Stimulated activated memory B cell treated with anti-CD40 and anti-IgM and Interleukin-4, amounts not matched to agents 10 μg/mL and 1 μg/mL and 100 μg/mL, for 72 hours (primary cell): ENCODE measurements around the gene SYT2.
A peak's percentile ranks its signal among the peaks of the same experiment; 100 is the strongest.
"Not testable (repeated sequence)": the region's sequence is repeated elsewhere in the genome, so short reads cannot be mapped to it uniquely, and the experiment has no call there.

Experiments
- ATAC-seq: fragments of 150-1000 bp; cut with Tn5 transposase; 2 replicates; pipeline ENCODE4 v1.10.0; 2021
- H3K27ac Mint-ChIP-seq: one replicate; pipeline ENCODE4 v1.8.0; 2022; ENCODE audit warnings: mild to moderate bottlenecking, mixed read lengths
- H3K27me3 Mint-ChIP-seq: one replicate; pipeline ENCODE4 v1.8.0; 2022; ENCODE audit warnings: mixed read lengths
- H3K36me3 Mint-ChIP-seq: one replicate; pipeline ENCODE4 v1.8.0; 2022; ENCODE audit warnings: mixed read lengths
- H3K4me1 Mint-ChIP-seq: one replicate; pipeline ENCODE4 v1.8.0; 2022; ENCODE audit warnings: mixed read lengths
- H3K4me3 Mint-ChIP-seq: one replicate; pipeline ENCODE4 v1.8.0; 2022; ENCODE audit warnings: mild to moderate bottlenecking, moderate library complexity, mixed read lengths
- H3K9me3 Mint-ChIP-seq: one replicate; pipeline ENCODE4 v1.8.0; 2022; ENCODE audit warnings: mixed read lengths

The SYT2 gene

DNA sequence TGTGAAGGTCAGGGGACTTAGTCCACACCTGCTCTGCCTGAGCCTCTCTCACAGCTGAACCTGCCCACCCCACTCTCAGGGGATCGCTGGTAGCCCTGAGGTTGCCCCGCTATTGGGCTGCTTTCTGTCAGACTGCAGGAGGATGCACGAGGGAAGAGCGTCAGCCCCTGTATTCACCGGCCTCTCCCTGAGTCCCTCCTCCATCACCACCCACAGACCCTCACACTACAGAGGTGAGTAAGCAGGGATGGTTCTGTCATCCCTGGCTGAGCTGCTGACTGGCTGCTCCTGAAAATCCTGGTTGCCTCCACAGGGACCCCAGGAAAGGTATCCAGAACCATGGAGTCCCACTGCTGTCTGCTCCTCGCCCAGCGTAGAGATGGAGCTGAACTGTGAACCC is 118.7 kb downstream of the SYT2 start:
- H3K36me3 Mint-ChIP-seq: peaks cover 13% of the 10 kb centered on the region
- no peak overlapping the region for H3K4me3 Mint-ChIP-seq
- ATAC-seq: no peak
- H3K4me1 Mint-ChIP-seq: peaks cover 14% of the 10 kb centered on the region
- no peaks in the 10 kb centered on the region for H3K9me3 Mint-ChIP-seq
- no peaks in the 10 kb centered on the region for H3K27me3 Mint-ChIP-seq
- H3K27ac Mint-ChIP-seq: no peak overlapping the region

DNA sequence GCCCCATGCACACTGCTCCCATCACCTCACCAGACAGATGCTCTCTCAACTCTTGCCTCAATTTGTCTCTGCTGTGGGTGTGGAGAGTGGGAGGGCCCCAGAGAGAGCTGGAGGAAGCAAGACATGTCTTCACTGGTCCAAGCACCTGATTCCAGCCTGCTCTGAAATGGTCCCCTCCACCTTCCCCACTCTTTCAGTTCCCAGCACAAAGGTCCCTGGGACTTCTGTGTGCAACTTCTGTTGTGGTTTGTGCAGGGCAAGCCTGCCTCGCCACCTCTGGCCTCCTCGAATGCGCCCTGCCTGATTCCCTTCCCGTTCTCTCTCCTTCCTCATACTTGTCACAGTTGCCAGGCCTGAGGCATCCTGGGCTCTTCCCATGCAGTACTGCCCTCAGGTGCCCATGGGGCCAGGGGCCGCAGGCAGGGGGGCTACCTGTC is 119.3 kb downstream of the SYT2 start:
- no peak overlapping the region for H3K27ac Mint-ChIP-seq
- ATAC-seq: no peak
- no peaks in the 10 kb centered on the region for H3K9me3 Mint-ChIP-seq
- H3K36me3 Mint-ChIP-seq: peaks cover 13% of the 10 kb centered on the region
- H3K27me3 Mint-ChIP-seq: no peaks in the 10 kb centered on the region
- peaks cover 13% of the 10 kb centered on the region for H3K4me1 Mint-ChIP-seq
- no peak overlapping the region for H3K4me3 Mint-ChIP-seq

DNA sequence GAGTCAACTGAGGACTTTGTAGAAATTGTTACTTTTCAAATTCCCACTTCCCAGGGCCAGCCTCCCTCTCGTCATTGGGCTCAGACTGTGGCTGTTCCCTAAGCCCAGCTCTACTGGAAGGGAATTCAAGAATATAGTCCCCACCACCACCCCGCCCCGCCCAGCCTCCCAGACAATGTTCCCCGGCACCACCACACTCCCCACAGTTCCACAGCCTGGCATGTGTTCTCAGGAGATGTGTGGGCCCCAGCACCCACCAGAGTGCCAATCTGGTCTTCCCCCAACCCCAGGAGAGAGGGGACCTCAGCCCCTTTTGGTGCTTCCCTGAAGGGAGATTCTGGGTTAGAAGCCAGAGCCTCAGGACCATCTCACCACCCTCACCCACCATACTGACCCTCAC is 120.1 kb downstream of the SYT2 start:
- H3K4me3 Mint-ChIP-seq: no peak overlapping the region
- H3K27me3 Mint-ChIP-seq: no peaks in the 10 kb centered on the region
- H3K27ac Mint-ChIP-seq: no peak overlapping the region
- ATAC-seq: no peak
- H3K9me3 Mint-ChIP-seq: no peaks in the 10 kb centered on the region
- peaks cover 13% of the 10 kb centered on the region for H3K36me3 Mint-ChIP-seq
- H3K4me1 Mint-ChIP-seq: peaks cover 16% of the 10 kb centered on the region

DNA sequence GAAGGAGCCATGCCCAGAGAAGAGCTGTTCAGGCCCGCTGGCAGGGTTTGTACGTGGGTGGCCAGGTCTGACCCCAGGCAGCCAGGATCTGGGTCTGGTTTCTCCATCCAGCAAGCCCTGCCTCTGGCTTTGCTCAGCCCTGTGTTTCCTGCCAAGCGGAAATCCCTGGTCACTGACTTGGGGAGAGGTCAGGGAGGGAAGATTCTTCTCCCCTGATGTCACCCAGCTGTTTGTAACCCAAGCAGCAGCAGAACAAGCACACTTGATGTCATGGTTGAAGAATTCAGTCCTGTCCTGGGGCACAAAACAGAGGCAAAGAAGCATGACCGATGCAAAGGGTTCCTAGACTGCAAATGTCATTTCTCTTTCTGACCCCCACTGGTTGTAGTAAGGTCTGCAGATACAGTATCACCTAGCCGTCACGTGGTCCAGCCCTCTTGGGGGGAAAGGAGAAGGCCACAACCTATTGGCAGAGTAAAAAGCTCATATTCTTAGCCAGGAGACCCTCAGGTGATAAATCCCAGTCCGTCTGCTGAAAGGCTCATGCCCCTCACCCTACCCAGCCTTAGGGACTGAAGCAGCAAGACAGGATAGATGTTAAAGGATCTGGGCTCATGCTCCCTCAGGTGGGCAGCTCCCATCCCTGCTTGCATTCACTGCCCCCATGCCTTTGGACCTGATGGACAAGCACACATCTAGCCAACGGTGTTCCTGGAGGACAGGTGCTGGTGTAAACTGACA is 120.9 kb downstream of the SYT2 start:
- no peak overlapping the region for H3K27ac Mint-ChIP-seq
- peaks cover 10% of the 10 kb centered on the region for H3K36me3 Mint-ChIP-seq
- H3K27me3 Mint-ChIP-seq: no peaks in the 10 kb centered on the region
- peak; percentile 54 for ATAC-seq
- no peaks in the 10 kb centered on the region for H3K9me3 Mint-ChIP-seq
- H3K4me1 Mint-ChIP-seq: peaks cover 16% of the 10 kb centered on the region
- no peak overlapping the region for H3K4me3 Mint-ChIP-seq

DNA sequence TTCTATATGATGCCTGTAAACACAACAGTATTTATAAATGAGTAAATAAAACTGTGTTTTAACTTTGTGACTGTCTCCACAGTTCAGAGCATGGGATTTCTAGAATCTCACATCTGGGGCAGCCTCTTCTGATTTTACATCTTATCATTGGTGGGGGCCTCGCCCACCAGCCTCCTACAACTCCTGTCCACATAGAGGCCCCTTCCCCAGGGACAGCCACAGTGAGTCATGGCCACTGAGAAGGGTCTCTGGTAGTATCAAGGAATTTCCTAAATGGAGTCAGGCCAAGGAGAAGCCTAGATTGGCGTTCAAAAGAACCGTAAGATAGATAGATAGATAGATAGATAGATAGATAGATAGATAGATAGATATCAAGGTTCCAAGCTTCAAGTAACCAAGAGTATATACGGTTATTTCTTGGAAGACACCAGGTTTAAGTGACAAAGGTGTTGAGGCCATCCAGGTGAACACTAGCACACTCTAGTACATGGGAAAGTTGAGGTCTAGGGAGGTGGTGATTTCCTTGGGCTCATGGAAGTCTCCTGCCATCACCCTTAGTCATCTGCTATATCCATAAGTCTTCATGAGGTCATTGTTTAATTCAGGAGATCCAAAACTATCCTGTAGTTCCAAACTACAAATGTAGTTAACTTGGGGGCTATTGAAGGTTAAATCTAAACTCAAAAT is 121.6 kb downstream of the SYT2 start:
- Mint-ChIP-seq H3K27me3 (no peaks in the 10 kb centered on the region), H3K4me1 (peaks cover 16% of the 10 kb centered on the region), H3K9me3 (no peaks in the 10 kb centered on the region), H3K27ac (no peak overlapping the region), H3K4me3 (no peak overlapping the region), H3K36me3 (peaks cover 6% of the 10 kb centered on the region)
- no peak for ATAC-seq

DNA sequence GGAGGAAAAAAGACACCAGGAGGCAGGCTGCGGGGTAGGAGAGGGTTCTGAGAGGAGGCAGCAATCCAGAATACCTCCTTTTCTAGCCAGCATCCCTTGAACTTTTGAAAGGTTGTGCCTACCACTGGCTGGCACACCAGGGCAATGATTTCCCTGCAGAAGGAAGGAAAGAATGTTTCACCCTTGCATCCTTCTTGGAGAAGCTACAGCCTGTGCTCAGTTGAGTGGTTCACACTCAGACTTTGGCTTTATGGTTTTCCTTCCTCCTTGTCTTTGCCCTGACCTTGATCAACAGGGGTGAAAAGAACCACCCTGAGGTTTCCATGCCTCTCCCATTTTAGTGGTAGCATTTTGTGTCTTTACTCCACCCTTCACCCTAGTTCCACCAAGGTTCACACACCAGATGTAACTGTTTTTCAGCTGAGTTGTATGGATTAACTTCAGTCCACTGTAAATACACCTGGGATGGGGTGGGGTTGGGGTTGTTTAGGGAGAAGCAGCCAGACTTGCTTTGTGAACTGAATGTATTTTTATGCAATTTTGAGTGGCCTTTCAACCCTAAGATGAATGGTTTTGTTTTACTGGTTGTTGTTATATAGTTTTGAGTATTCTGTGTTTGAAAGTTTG is 122.3 kb downstream of the SYT2 start:
- no peaks in the 10 kb centered on the region for H3K27me3 Mint-ChIP-seq
- H3K4me1 Mint-ChIP-seq: peaks cover 16% of the 10 kb centered on the region
- H3K36me3 Mint-ChIP-seq: peaks cover 6% of the 10 kb centered on the region

DNA sequence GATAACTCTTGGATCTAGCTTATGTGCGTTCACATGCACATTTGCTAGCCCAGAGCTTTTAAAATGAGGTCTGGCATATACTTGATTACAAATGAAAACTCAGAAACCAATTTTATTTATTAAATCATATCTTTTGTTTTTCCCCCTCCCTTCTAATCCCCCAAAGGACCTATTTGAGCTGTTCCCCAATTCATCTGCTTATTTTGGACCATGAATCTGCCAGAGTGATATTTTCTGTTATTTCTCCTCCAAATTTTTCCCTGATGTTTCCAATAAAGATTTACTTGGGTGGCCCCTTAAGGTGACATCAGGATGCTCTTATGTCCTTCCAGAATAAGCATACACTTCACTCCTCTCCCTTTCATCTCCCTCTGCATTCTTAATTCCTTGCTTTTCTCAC is 123.4 kb downstream of the SYT2 start:
- Mint-ChIP-seq H3K4me1 (peaks cover 16% of the 10 kb centered on the region), H3K27ac (no peak overlapping the region), H3K36me3 (peaks cover 6% of the 10 kb centered on the region), H3K9me3 (no peaks in the 10 kb centered on the region), H3K4me3 (no peak overlapping the region), H3K27me3 (no peaks in the 10 kb centered on the region)
- no peak for ATAC-seq

More for the DNA sequence above, 122.3 kb downstream of the SYT2 start:
- no peak for ATAC-seq
- H3K27ac Mint-ChIP-seq: no peak overlapping the region
- no peaks in the 10 kb centered on the region for H3K9me3 Mint-ChIP-seq
- no peak overlapping the region for H3K4me3 Mint-ChIP-seq

DNA sequence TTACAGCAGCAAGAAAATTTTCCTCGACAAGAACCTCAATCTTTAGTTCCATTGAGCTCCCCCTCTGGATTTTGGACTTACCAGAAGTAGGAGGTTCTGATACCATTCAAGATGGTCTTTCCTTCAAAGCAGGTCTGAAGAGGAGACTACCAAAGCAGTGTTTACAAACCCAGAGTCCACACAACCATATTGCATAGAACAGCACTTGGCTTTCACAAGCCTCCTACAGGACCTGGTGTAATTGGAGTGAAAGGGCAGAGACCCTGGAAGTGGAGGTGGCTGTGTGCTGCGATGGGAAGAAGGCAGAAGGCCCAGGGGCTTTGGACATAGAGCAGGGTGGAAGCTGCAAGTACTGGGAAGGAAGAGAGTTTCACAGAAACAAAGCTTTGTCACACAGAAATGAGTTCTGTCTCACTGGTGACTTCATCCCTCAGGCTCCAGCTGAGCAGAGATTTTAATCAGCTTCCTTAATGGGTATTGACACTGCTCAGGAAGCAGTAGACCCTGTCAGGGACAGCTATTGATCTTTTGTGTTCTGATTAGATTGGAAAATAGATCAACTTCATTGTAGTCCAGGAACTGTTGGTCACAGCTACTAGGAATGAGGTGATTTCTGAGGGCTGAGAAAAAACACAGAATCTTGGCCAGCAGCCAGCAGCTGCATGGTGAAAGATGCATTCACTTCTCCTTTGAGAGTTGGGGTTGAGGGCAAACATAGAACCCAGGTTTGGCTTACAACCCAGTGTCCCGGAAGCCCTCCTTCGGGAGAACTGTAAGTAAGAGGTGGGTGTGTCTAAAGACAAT is 124.0 kb downstream of the SYT2 start:
- ATAC-seq: peak; percentile 65
- no peaks in the 10 kb centered on the region for H3K9me3 Mint-ChIP-seq
- H3K36me3 Mint-ChIP-seq: peaks cover 12% of the 10 kb centered on the region
- no peak overlapping the region for H3K4me3 Mint-ChIP-seq
- H3K4me1 Mint-ChIP-seq: peaks cover 16% of the 10 kb centered on the region
- H3K27ac Mint-ChIP-seq: no peak overlapping the region
- no peaks in the 10 kb centered on the region for H3K27me3 Mint-ChIP-seq

DNA sequence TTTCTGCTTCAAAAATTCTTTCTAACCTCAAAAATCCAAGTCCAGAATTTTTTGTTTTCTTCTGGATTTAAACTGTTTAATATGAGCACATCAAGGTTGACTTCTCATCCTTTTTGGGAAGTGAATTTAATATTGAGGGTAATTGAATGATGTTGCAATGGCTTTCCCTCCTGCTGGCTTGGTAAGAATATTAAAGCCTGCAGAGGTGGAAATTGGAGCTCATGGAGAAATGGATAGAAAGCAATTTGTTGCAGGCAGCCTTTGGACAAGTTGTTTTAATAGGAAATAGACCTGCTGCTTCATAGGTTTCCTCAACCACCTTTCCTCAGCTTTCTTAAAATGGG is 124.7 kb downstream of the SYT2 start:
- H3K4me1 Mint-ChIP-seq: peaks cover 16% of the 10 kb centered on the region
- no peak overlapping the region for H3K4me3 Mint-ChIP-seq
- no peaks in the 10 kb centered on the region for H3K9me3 Mint-ChIP-seq
- H3K27me3 Mint-ChIP-seq: no peaks in the 10 kb centered on the region
- H3K27ac Mint-ChIP-seq: no peak overlapping the region
- no peak for ATAC-seq
- H3K36me3 Mint-ChIP-seq: peaks cover 18% of the 10 kb centered on the region

DNA sequence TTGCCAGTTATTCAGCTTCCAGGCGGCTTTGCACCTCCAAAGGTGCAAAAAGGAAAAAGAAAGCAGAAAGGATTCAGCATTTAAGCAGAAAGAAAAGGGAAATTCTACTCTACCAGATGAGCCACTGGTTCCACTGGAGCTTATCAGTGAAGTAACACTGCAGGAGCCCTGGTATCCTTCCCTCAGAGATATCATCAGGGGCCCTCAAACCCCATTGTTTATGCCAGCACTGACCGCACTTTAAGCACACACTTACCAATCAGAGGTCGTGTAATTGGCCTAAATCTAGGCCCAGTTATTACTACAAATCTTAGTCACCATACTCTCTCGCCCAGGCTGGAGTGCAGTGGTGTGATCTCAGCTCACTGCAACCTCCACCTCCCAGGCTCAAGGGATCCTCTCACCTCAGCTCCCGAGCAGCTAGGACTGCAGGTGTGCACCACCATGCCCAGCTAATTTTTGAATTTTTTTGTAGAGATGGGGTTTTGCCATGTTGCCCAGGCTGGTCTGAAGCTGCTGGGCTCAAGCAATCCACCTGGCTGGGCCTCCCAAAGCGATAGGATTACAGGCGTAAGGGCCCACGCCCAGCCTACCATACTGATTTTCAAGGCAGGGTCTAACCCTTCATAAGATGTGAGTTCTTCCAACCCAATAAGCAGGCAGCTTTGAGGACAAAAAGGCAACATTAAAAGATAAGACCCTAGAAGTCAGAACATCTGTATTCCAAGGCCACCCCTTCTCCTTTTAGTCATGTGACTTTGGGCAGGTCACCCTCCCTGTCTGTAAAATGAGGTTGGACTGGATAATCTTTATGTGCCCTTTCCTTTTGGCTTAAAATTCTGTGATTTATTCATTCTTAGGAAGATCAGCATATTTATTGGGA is 125.3 kb downstream of the SYT2 start:
- H3K27me3 Mint-ChIP-seq: no peaks in the 10 kb centered on the region
- no peak for ATAC-seq
- H3K9me3 Mint-ChIP-seq: no peaks in the 10 kb centered on the region
- peaks cover 16% of the 10 kb centered on the region for H3K4me1 Mint-ChIP-seq
- H3K27ac Mint-ChIP-seq: no peak overlapping the region
- H3K4me3 Mint-ChIP-seq: no peak overlapping the region
- peaks cover 24% of the 10 kb centered on the region for H3K36me3 Mint-ChIP-seq

DNA sequence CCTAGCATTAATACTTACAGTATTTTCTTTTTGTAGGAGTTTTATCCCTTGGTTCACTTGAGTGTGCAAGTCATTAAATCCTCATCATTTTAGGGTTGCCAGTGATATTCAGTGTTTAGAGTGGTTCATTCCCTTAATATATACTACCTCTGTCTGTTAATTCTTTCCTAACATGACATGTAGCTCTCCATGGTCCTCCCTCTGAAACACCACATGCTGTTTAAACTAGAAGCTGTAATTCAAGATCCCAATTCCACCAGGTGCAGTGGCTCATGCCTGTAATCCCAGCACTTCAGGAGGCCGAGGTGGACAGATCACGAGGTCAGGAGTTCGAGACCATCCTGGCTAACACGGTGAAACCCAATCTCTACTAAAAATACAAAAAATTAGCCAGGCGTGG is 127.9 kb downstream of the SYT2 start:
- ATAC-seq, H3K27me3 Mint-ChIP-seq, H3K4me3 Mint-ChIP-seq, H3K27ac Mint-ChIP-seq, H3K9me3 Mint-ChIP-seq: not testable (repeated sequence)
- peaks cover 24% of the 10 kb centered on the region for H3K36me3 Mint-ChIP-seq
- H3K4me1 Mint-ChIP-seq: peaks cover 14% of the 10 kb centered on the region

DNA sequence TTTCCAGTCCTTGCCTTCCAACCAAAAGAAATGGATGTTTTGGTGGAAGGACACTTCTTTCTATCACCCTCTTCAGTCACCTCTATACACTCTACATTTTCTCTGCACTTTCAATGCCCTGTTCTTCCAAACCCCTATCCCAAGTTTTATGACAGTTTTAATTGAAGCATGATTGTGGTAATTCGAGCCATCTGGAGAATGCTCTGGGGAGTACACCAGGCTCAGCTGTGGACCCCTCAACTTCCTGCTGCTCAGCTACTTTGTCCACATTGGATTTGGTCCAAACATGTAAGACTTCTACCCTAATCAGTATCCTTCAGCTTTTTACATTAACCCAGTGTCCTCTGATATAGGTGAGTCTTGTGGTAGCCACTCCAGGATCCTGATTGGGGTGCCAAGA is 129.6 kb downstream of the SYT2 start:
- H3K27ac Mint-ChIP-seq: no peak overlapping the region

DNA sequence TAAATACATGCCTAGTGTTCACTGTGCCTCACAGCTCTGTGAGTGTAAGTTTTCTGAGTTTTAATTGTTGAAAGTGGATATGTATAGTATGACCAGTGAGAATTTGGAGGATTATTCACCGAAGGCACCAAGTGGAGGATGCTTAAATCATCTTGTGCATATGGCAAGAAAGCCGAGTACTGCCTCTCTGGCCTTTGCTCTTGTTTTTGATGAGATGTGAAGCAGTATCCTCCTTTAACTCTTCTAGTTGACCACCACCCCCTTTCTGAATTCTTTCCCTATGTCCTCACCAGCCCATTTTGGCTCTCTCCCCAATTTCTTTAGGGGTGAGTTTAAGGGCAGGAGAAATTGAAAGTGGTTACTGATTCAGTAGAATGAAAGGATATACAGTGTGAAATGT is 130.4 kb downstream of the SYT2 start:
- Mint-ChIP-seq H3K36me3 (peaks cover 30% of the 10 kb centered on the region), H3K27me3 (no peaks in the 10 kb centered on the region), H3K9me3 (no peaks in the 10 kb centered on the region), H3K27ac (no peak overlapping the region), H3K4me3 (no peak overlapping the region), H3K4me1 (no peaks in the 10 kb centered on the region)
- ATAC-seq: no peak

More for the DNA sequence above, 129.6 kb downstream of the SYT2 start:
- no peaks in the 10 kb centered on the region for H3K9me3 Mint-ChIP-seq
- no peak for ATAC-seq
- H3K36me3 Mint-ChIP-seq: peaks cover 24% of the 10 kb centered on the region
- no peaks in the 10 kb centered on the region for H3K4me1 Mint-ChIP-seq
- no peaks in the 10 kb centered on the region for H3K27me3 Mint-ChIP-seq
- no peak overlapping the region for H3K4me3 Mint-ChIP-seq

DNA sequence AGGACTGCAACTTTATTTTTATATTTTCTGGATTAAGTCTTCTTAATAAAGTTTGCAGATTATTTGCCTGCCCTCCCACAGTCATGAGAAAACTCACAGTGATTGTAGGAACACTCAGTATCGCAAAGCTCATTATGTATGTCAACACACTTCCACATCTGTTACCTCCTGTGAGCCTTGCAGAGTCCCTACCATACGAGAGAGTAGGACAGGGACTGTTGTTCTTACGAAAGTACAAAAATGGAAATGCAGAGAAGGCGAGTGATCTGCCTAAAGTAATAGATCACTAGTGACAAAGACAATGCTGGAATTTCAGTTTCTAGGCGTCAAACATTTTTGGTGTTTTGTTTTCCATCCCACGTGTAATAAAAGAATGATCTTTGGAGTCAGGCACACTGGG is 131.7 kb downstream of the SYT2 start:
- no peak overlapping the region for H3K27ac Mint-ChIP-seq
- peaks cover 31% of the 10 kb centered on the region for H3K36me3 Mint-ChIP-seq
- H3K9me3 Mint-ChIP-seq: no peaks in the 10 kb centered on the region
- no peak for ATAC-seq
- H3K4me3 Mint-ChIP-seq: no peak overlapping the region
- no peaks in the 10 kb centered on the region for H3K27me3 Mint-ChIP-seq
- no peaks in the 10 kb centered on the region for H3K4me1 Mint-ChIP-seq
